HG02870 (cell line): ENCODE measurements around the gene KRTAP10-11.
"Not testable (repeated sequence)": the region's sequence is repeated elsewhere in the genome, so short reads cannot be mapped to it uniquely, and the experiment has no call there.

Experiments
- ATAC-seq: cut with Tn5 transposase; IDR thresholded peaks from one replicate; pipeline ENCODE4 v1.9.1; 2021; ENCODE audit warnings: mild to moderate bottlenecking, moderate library complexity; ENCODE audit not compliant: unreplicated experiment

KRTAP10-11 gene

DNA sequence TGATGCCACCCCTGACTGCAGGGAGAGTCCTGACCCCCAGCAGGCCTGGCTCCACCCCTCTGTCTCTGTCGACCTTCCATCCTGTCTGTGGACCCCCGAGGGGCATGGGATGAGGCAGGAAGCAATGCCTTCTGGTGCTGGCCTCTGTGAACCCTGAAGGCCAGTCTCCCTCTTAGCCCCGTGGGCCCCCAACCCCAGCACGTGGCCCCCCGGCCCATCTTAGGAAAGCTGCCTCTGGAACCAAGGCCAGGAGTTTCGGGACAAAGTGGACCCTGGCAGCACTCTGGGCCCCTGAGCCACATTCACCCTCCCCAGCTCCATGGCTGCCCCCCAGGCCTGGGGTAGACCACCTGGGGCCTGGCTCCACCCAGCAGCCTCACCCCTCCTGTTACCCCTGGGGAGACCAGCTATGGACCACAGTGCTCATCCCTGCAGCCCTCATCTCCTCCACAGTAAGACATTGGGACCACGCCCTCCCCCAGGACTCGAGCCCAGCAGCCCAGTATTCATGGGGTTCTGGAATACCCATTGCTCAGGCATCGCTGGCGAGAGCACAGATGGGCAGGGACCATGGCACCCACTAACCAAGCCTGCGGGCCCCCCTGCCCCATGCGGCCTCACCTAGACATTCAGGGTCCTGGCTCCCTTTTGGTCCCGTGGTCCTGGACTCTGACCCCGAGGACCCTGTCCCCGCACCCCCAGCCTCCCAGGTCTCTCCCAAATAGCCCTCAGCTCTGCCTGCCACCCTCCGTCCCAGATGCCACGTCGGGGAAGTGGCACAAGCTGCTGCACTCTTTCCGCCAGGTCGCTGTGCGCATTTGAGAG lies 7.5 kb upstream of the KRTAP10-11 start:
- ATAC-seq: not testable (repeated sequence)

DNA sequence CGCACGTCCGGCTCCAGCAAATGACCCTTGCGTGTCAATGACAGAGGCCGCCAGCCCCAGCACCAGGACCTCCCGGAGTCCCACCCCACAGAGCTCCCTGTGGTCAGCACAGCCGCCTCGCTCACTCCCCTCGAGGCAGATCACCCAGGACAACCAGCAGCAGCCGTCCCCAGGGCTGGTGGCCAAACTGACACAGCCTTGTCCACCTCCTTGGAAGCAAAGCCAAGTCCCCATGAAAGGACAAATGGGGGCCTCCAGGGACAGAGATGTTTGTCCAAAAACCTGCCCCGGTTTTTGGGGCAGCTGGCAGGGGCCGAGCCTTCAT lies 6.9 kb upstream of the KRTAP10-11 start:
- no peak for ATAC-seq

GRCh38 chr21:44640761-44641160 lies 5.5 kb upstream of the KRTAP10-11 start:
- no peak for ATAC-seq

- ATAC-seq: no peak
Observed at GRCh38 chr21:44643741-44644310, 2.4 kb upstream of the KRTAP10-11 start.

DNA sequence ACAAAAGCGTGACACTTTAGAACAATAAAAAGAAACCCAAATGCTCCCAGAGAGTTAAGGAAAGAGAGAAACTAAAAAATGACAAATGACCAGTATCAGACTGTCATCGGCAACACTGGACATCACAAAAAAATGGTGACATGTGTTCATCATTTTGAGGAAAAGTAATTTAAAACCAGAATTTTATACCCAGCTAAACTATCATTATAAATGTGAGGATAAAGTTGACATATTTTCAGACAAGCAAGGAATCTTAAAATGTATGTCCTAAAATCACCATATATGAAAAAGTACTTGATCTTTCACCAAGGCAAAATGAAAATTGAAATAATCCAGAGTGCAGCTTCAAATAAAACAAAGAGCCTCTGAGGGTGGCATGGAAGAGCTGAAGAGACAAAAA lies 1.3 kb upstream of the KRTAP10-11 start:
- no peak for ATAC-seq

GRCh38 chr21:44647222-44647552 lies 973 bp downstream of the KRTAP10-11 start:
- ATAC-seq: no peak

DNA sequence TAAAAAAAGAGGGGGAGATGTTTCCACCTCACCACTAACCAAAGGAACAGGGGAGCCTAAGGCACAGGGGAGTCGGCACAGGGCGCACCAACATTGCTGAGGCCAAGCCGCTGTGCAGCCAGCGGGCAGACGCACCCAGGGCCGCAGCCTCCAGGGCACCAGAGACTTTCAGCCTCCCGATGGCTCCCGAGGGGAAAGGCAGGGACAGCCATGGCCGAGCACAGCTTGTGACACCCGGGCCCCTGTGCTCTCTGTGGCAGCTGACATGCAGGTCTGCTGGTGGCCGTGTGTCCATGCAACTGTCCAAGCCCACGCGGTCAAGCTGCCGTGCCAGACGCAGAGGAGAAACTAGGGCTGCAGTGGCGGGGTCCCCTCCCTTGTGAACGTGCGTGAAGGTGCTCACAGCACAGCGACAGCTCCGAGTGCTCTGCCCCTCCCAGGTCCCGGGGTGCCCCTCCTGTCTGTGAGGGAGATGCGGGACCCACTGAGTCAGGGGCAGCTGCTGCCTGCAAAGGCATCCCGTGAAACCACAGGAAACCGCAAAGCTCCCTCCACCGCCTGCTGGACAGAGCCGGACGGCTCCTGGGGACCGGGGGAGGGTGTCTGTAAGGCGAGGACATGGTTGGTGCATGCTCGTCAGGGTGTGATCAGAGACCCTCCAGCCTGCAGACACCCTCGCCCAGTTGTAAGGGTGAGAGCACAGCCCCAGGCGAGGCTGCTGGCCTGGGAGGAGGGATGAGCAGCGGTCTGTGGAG lies 2.5 kb downstream of the KRTAP10-11 start:
- no peak for ATAC-seq

- no peak for ATAC-seq
Observed at GRCh38 chr21:44649521-44650100, 3.4 kb downstream of the KRTAP10-11 start.

DNA sequence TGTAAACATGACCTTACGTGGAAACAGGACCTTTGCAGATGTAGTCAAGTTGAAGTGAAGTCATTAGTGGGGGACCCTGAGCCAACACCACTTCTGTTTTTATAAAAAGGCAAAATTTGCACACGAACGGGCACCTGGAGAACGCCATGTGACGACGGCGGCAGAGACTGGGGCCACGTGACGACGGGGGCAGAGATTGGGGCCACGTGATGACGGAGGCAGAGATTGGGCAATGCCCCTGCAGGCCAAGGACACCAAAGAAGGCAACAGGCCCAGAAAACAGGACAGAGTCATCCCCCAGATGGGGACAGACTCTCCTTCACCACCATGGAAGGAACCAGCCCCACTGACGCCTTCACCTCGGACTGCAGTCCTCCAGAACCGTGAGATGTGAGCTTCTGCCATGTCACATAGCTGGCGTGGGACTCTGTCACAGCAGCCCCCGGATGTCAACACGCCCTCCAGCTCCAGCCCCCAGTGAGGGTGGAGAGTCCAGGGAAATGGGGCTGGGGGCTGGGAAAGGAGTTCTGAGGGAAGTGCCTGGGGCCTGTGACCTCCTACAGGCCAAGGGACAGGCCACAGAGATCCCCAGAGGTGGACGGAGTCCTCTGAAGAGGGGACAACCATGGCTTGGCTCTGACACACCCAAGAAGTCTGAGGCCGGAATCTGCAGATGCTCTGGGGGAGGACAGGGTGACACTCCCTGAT lies 4.2 kb downstream of the KRTAP10-11 start:
- no peak for ATAC-seq

DNA sequence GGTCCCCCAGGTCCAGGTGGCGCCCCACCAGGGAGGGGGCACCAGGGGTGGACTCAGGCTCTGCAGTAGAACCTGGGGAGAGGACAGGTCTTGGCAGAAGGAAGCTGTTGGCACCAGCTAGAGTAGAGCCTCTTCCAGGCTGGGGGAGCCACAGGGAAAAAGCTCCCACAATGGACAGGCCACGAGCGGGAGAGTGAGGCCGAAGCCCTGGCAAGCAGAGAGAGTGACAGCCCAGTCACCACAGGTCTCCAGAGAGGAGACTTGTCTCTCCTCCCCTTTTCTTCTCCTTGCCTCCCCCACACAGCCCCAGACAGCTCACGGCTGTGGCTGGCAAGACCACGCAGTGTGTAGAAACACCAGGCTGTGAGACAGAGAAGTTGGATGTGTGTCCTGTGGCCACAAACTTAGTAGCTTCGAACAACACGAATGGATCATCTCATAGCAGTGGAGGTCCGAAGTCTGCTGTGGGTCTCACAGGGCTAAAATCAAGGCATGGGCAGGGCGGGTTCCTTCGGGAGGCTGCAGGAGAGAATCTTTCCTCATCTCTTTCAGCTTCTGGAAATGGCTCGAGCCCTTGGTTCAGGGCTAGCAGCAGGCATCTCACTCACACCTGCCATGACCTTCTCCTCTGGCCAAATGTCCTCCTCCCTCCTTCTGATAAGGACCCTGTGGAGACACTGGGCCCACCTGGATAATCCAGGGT lies 4.9 kb downstream of the KRTAP10-11 start:
- no peak for ATAC-seq

DNA sequence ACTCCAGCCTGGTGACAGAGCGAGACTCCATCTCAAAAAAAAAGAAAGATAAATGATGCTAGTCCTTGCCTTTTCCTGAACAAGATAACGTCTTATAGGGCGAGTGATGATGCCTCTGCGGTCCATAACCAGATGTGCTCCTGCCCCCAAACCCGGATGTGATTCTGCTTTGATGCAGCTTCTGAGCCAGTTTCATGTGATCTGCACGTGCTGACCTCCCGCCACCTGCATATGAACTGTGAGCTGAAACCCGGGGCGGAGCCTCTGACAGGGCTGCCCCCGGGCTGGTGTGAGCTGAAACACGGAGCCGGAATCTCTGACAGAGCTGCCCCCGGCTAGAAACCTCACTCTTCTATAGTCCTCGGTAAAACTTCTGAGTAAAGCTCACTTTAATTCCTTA lies 6.9 kb downstream of the KRTAP10-11 start:
- no peak for ATAC-seq

DNA sequence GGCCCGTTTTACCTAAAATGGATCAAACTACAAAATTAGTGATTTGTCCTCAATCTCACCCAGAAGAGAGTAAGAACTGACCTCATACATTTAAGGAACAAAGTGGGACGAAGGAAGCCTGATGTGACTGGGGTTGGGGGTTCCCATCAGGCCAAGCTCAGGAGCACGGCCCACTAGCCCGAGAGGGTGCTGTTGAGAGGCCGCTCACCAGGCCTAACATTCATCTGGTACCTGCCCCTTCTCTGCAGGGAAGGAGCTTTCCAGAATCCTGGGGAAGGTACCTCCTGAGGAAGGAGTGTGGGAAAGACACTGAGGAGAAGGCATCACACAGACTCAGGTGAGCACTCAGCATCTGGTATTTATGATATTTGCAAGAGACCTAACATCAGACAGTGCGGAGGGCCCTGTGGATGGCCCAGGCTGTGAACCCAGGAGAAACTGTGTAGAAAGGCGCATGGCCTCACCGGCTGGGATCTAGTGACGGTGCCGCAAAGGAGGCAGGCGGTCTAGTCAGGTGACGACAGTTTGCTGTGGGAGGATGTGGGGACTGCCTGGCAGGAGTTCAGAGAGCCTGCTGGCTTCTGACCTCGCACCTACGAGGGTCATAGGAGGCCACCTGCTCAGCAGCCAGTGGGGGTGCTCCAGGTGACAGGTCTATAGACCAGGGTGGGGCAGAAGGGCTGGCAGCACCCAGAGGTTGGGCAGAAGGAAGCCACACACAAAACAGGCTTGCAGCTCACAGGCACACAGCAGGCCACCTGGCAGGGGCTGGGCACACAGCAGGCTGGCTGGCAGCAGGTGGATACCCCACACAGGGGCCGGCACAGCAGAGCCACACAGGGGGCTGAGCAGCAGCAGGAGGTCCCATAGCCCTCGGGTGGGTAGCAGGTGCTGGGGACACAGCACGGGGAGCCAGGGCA lies 7.7 kb downstream of the KRTAP10-11 start:
- no peak for ATAC-seq

DNA sequence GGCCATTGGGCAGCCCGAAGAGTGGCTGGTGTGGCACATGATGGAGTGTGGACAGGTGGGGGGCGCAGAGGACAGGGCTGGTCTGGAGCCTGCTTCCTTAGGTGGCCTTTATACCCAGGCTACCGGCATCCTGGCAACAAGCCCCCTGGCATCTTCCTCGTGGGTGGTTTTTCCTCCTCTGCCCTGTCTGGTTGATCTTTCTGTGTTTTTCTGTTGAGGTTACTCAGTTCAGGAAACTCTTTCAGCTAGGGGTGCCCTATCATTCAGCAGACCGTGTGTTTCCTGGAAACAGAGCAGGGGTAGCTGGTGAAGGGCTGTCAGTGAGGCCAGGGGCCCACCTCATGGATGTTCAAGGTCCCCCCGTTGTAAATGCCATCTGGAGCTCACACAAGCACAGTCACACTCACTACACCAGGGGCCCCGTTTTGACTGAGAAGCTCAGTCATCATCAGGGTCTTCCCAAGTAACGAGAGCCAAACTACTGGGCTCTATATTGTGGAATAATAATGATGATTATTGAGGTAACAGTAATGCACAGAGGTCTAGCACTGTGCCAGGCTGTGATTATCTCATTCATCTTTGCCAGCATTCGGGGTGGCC lies 8.5 kb downstream of the KRTAP10-11 start, which contains the start of gene KRTAP12-4:
KRTAP12-4 (minus strand) TSS at position 84 of the 600 bp plus-strand sequence; CDS start at position 39, 45 bp downstream.
- no peak for ATAC-seq

GRCh38 chr21:44656868-44657267 lies 10.7 kb downstream of the KRTAP10-11 start:
- ATAC-seq: no peak

DNA sequence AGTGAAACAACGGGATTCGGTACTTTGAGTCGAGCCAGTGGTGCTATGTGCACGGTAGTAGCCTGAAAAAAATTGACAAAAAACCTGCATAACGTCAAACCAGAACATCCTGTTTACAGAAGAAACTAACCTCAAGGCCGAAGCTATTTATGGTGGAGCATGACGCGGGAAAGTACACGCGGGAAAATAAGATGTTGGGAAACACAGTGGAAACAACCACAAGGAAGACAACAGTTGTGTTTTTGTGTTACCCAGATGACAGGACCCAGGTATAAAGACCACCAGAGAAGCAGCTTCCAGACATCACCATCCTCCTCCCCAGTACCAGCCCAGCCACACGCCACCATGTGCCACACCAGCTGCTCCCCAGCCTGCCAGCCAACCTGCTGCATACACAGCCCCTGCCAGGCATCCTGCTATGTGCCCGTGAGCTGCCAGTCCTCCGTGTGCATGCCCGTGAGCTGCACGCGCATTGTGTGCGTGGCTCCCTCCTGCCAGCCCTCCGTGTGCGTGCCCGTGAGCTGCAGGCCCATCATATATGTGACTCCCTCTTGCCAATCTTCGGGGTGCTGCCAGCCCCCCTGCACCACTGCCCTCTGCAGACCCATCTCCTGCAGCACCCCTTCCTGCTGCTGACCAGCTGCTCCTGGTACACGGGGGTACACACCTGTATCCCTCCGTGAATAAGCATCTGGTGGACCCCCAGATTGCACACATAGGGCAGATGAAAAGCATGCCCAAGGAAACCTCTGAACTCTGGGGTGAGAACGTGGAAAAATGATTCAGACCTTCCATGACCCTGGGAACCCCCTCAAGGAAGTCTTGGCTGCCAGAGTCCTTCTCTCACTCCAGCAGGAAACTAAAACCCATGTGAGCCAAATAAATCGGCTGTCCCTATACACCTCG lies 11.7 kb downstream of the KRTAP10-11 start, which contains the start of gene KRTAP12-3:
KRTAP12-3 (plus strand) TSS at position 298 of the 906 bp plus-strand sequence; CDS start at position 346, 48 bp downstream.
- ATAC-seq: no peak

DNA sequence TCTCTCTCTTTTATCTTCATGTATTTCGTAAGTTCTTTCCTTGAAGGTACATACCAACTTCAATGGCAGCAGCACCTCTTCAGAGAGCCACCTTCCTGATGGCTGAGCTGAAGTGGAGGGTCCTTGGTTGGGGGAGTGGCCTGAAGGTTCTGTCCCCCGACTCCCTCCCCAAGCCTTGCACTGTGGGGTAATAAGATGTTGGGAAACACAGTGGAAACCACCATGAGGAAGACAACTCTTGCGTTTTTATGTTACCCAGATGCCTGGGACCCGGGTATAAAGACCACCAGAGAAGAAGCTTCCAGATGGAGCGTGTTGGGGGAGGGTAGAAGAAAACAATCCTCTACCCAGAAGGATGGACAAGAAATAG lies 12.3 kb downstream of the KRTAP10-11 start:
- no peak for ATAC-seq

DNA sequence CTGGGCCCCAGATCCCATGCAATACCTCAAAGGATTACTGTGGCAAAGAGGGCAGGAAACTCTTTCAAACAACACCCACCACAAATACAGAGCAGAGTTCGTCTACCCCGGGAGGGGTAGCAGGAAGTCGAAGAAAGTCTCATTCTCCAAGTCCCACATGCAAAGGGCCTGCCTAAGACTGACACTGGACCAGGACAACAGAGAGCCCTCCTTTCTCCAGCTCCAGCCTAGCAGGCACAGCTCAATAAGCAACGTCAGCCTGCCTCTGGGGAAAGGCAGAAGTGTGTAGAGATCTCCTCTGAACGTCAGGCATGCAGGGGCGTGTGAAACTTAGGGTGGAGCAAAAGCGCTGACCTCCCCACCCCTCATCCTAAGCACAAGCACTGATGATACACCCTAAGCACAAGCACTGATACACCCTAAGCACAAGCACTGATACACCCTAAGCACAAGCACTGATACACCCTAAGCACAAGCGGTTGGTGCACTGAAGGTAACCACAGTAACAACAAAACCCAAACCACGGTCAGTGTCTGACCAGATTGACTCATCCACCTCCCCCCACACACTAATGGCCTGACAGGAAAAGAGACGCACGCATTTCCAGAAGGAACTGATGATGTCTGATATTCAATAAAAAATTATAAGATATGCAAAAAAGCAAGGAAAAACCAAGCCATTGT lies 12.8 kb downstream of the KRTAP10-11 start:
- no peak for ATAC-seq
